ENCODE measurements around the gene ZNF423. TPM values are rescaled to one million over a fixed set of nuclear protein-coding genes. Genes with fewer than 3 reads are reported as not detected.

Gene ZNF423
- polyA plus RNA-seq, 5 donors: 20.1 to 29.9 (median 23.1) TPM

GRCh38 chr16:49631187-49632041, 224.5 kb downstream of the ZNF423 start:
- peak; percentile 70 to 72 for DNase-seq

DNA sequence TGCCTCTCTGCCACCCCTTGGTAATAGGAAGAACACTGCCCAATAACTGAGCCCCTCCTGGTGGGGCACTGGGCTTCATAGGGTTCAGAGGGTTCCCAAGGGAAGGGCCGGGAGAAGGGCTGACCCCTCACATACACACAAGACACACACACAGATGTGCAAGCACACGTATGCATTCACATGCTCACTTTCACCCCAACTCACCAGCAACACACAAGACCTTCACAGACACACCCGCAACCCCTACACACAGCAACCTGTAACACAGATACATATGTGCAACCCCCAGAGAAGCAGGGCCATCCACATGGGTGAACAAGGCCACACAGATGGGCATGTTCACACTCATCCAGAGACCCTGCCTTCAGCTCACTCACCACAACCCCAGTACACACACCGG, 225.1 kb downstream of the ZNF423 start:
- DNase-seq: no peak

GRCh38 chr16:49629851-49630250, 226.1 kb downstream of the ZNF423 start:
- no peak for DNase-seq

DNA sequence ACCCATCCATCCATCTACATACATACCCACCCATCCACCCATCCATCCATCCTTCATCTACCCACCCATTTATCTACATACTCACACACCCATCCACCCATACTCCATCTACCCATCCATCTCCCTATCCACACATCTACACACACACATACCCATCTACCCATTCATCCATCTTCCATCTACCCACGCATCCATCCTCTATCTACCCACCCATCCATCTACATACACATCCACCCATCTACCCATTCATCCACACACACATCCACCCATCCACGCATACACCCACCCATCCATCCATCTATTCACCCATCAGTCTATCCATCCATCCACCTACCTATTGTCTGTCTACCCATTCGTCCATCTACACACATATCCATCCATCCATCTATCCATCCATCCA, 227.8 kb downstream of the ZNF423 start:
- DNase-seq: no peak

- DNase-seq: no peak
Measured at GRCh38 chr16:49625311-49626065, 230.4 kb downstream of the ZNF423 start.

- DNase-seq: no peak
Measured at GRCh38 chr16:49623501-49624266, 232.2 kb downstream of the ZNF423 start.

GRCh38 chr16:49622421-49623402, 233.2 kb downstream of the ZNF423 start:
- DNase-seq: no peak

DNA sequence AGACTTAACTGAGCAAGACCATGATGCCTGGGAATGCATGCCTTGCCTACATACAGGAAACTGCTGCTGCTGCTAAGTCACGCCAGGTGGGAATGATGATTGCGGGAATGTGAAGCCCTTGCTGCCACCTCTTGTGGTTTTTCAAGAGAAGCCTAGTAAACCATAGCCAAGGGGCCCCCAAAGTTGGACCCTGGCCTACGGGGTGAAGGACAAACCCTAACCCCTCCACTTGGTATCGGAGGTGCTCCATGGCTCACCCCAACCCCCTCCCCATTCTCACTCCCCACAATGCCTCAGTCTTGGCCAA, 233.9 kb downstream of the ZNF423 start:
- DNase-seq: no peak

GRCh38 chr16:49621241-49622083, 234.4 kb downstream of the ZNF423 start:
- DNase-seq: no peak

DNA sequence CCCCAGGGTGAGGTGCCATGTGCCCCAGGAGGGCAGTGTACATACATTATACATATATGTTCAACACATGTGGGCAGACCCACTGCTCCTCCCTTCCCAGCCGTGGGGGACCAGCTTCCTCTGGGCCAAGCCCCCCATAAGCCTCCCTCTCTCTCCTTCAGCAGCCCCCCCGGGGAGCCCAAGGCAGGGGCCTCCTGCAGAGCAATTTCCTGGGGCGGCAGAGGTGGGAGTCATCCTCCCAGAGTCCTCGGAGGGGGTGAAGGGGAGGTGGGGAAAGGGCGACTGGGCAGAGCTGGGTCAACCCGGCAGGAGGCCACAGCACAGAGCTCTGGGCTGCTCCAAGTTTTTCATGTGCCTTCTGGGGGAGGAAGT, 235.1 kb downstream of the ZNF423 start:
- DNase-seq: no peak

- DNase-seq: peak in 1 of 2 donors; percentile 35
Measured at GRCh38 chr16:49620158-49620868, 235.6 kb downstream of the ZNF423 start.

DNA sequence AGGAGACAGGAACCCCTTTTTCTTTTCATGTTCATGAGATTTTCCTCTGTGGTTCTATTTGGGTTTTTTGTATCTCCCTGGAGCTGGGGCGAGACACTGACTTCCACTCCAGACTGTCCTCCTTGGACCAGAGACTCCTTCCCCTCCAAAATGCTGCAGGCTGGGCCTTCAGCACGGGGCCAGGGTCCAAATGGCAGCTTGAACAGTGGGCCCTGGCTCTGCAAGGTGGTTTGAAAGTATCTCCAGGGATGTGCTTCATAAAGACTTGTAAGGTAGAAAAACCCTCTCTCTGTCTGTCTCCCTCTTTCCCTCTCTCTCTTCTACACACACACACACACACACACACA, 236.1 kb downstream of the ZNF423 start:
- DNase-seq: no peak

GRCh38 chr16:49618955-49619354, 237.0 kb downstream of the ZNF423 start:
- DNase-seq: no peak

DNA sequence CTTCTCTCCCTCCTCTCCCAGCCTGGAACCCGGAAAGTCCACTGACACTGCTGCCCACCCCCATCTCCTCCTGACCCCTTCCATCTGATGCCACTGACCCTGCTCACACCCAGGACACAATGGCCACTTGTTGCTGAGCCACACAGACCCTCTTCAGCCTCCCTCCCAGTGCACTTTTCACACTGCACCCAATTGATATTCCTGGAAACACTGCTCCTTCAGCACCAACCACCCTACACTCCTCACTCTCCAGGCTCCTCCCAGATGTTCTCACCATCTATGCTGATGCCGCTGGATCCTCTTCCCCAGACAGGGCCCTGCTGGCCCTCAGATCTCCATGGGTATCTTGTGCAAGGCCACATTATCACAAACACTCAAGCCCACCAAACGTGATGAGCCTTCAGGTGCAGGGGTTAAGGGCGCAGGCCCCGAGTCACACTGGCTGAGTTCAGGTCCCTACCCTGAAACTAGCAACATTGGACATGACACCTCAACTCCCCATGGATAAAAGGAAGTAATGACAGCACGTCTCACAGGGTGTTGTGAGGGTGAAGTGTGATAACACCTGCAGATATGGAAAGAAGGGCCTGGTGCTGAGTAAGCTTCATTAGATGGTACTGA, 238.1 kb downstream of the ZNF423 start:
- DNase-seq: no peak

- DNase-seq: no peak
Measured at GRCh38 chr16:49617016-49617629, 238.8 kb downstream of the ZNF423 start.

DNA sequence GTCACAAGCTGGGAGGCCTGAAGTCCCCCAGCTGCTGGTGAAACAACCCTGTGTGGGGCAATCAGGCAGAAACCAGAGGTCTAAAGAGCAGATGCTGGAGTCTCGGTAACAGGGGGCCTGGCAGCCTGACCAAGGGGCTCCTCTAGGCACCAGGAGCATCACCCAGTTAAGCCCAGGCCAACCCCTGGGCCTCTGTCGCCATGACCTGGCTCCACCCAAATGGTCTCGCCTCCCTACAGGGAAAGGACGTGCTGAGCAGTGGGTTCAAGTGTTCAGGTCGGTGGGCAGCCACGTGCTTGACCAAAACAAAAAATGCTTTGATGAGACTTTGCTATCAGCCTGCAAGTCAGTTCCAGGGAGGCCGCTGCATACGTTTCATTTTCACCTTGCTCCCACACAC, 240.3 kb downstream of the ZNF423 start:
- no peak for DNase-seq

DNA sequence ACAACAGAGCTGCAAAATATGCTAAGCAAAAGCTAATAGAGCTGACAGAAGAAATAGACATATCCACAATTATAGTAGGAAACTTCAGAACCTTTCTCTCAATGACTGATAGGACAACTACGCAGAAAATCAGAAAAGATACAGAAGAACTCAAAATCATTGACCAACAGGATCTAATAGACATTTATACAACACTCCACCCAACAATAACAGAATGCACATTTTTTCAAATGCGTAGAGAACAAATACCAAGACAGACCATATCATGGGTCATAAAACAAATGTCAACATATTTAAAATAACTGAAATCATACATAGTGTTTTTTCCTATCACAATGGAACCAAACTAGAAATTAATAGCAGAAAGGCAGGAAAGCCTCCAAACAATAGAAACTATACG, 244.9 kb downstream of the ZNF423 start:
- DNase-seq: no peak

- DNase-seq: peak in 1 of 2 donors; percentile 29
Measured at GRCh38 chr16:49608779-49609178, 247.1 kb downstream of the ZNF423 start.

- DNase-seq: peak in 1 of 2 donors; percentile 36
Measured at GRCh38 chr16:49608098-49608497, 247.8 kb downstream of the ZNF423 start.
